Keratinocyte (primary cell): ENCODE results near the gene VRK2. TPM values are rescaled to one million over a fixed set of nuclear protein-coding genes. Genes with fewer than 3 reads are reported as not detected.

Experiments used
- DNase-seq: peaks from one replicate; pipeline ENCODE4 v3.0.0-alpha.2; 2011; ENCODE audit warnings: low read depth, missing footprints, low spot score
- FAIRE-seq: peaks from 2 replicates; lab custom pipeline; 2011; peaks lifted over from hg19 to GRCh38; lab: Jason Lieb, UNC
- H2AFZ ChIP-seq: 2 replicates; pipeline ENCODE4 v1.6.0; 2012; ENCODE audit warnings: low read length, control low read depth, inconsistent platforms; ENCODE audit not compliant: control insufficient read depth
- H3K27ac ChIP-seq: 2 replicates; pipeline ENCODE4 v1.5.1; 2011; ENCODE audit warnings: low read length; ENCODE audit not compliant: control insufficient read depth, insufficient read depth
- H3K27me3 ChIP-seq: 3 replicates; pipeline ENCODE4 v1.6.0; 2011; ENCODE audit warnings: low read length; ENCODE audit not compliant: control insufficient read depth, insufficient read depth; ENCODE audit errors: extremely low read depth
- H3K36me3 ChIP-seq, 2 experiments: 2 replicates in 1 of 2; 3 replicates in 1 of 2; pipeline ENCODE4 v1.5.1; 2011; ENCODE audit warnings: low read length in 2 of 2, mild to moderate bottlenecking in 1 of 2; ENCODE audit not compliant: control insufficient read depth in 2 of 2, insufficient read depth in 2 of 2; ENCODE audit errors: extremely low read depth in 1 of 2
- H3K4me1 ChIP-seq: 3 replicates; pipeline ENCODE4 v1.5.1; 2011; ENCODE audit warnings: low read length; ENCODE audit not compliant: control insufficient read depth, insufficient read depth; ENCODE audit errors: extremely low read depth
- H3K4me2 ChIP-seq: 3 replicates; pipeline ENCODE4 v1.6.0; 2011; ENCODE audit warnings: low read depth, low read length; ENCODE audit not compliant: control insufficient read depth, insufficient read depth; ENCODE audit errors: extremely low read depth
- H3K4me3 ChIP-seq, 3 experiments: fragments of 200-600 bp in 1 of 3; sonication (generic) in 1 of 3; 2 replicates in 2 of 3; 3 replicates in 1 of 3; pipeline ENCODE4 v1.5.1; 2011 to 2016; ENCODE audit warnings: low read length in 3 of 3, mild to moderate bottlenecking in 3 of 3, control low read depth in 2 of 3, inconsistent platforms in 1 of 3, low read depth in 1 of 3, mixed read lengths in 1 of 3, mixed run types in 1 of 3, moderate library complexity in 1 of 3; ENCODE audit not compliant: control insufficient read depth in 2 of 3, insufficient read depth in 2 of 3; ENCODE audit errors: extremely low read depth in 1 of 3
- H3K79me2 ChIP-seq: 2 replicates; pipeline ENCODE4 v1.6.0; 2012; ENCODE audit warnings: low read length; ENCODE audit not compliant: control insufficient read depth, insufficient read depth
- H3K9ac ChIP-seq: 3 replicates; pipeline ENCODE4 v1.6.0; 2011; ENCODE audit warnings: low read length; ENCODE audit not compliant: control insufficient read depth, insufficient read depth; ENCODE audit errors: extremely low read depth
- H3K9me1 ChIP-seq: 3 replicates; pipeline ENCODE4 v1.6.0; 2011; ENCODE audit warnings: low read length; ENCODE audit not compliant: control insufficient read depth, insufficient read depth; ENCODE audit errors: extremely low read depth
- H3K9me3 ChIP-seq: 2 replicates; pipeline ENCODE4 v1.5.1; 2012; ENCODE audit warnings: low read depth, low read length; ENCODE audit not compliant: control insufficient read depth
- H4K20me1 ChIP-seq: 3 replicates; pipeline ENCODE4 v1.6.0; 2011; ENCODE audit warnings: low read length; ENCODE audit not compliant: control insufficient read depth, insufficient read depth; ENCODE audit errors: extremely low read depth
- CTCF ChIP-seq, 3 experiments: IDR thresholded peaks in 1 of 3; conservative IDR thresholded peaks in 1 of 3; optimal IDR thresholded peaks in 1 of 3; 2 replicates in 2 of 3; 3 replicates in 1 of 3; pipeline versions ENCODE3 to v1.5.1; 2011; ENCODE audit warnings: low read length in 3 of 3, mild to moderate bottlenecking in 3 of 3, moderate library complexity in 2 of 3, control low read depth in 1 of 3, inconsistent platforms in 1 of 3; ENCODE audit not compliant: insufficient read depth in 2 of 3; ENCODE audit errors: extremely low read depth in 1 of 3
- EZH2 ChIP-seq: IDR thresholded peaks from one replicate; pipeline ENCODE4 v1.6.1; 2012; ENCODE audit warnings: inconsistent platforms, mild to moderate bottlenecking, low read length, moderate library complexity
- dilution Hi-C: fragments of 300-500 bp; cut with MboI; formaldehyde crosslinking; loops from one replicate; pipeline ENCODE4 v1.7.0; 2020; ENCODE audit warnings: low sequenced_read_pairs; ENCODE audit not compliant: extremely low pct_ligation_motif_present
- polyA plus RNA-seq, 5 experiments: library from polyadenylated mRNA; depleted of rRNA in 3 of 5; stranded (reverse) in 3 of 5; stranded (forward) in 1 of 5; unstranded in 1 of 5; fragments of >200 nt; gene quantifications; 1 replicate in 1 of 5; 2 replicates in 3 of 5; 3 replicates in 1 of 5; pipeline versions ENCODE4 v1.2.1 to v1.2.3, GENCODE V29; 2011 to 2012; ENCODE audit warnings: missing spikeins in 2 of 5, low read depth in 1 of 5, low replicate concordance in 1 of 5

VRK2 gene
- polyA plus RNA-seq, 1 donor (not counting 4 experiments of a cell fraction or from before 2014, with no cell fraction given) = 27.6 TPM

- H3K27me3 ChIP-seq = no peaks in the 10 kb centered on the region
- peaks cover 0 to 8% of the 10 kb centered on the region in 2 experiments for H3K36me3 ChIP-seq
- DNase-seq (no peak), FAIRE-seq (no peak)
- dilution Hi-C loops = no loop called here
- no peak overlapping the region for H3K27ac ChIP-seq
- TF ChIP-seq CTCF (optimal IDR thresholded peaks at IDR 0.05 in 1 of 3, IDR thresholded peaks at IDR 0.05 in 1 of 3, conservative IDR thresholded peaks at IDR 0.05 in 1 of 3; ENCODE audit: extremely low read depth in 1 of 3, insufficient read depth in 2 of 3, low read length in 3 of 3) (no peak), EZH2 (no peak)
- H3K79me2 ChIP-seq = peaks cover 3% of the 10 kb centered on the region
- no peaks in the 10 kb centered on the region for H4K20me1 ChIP-seq
- H3K9me1 ChIP-seq = no peaks in the 10 kb centered on the region
- no peak overlapping the region for H3K9ac ChIP-seq
- no peak overlapping the region for H2AFZ ChIP-seq
- H3K4me1 ChIP-seq = no peaks in the 10 kb centered on the region
- no peak overlapping the region for H3K4me3 ChIP-seq
- no peaks in the 10 kb centered on the region for H3K9me3 ChIP-seq
- no peak overlapping the region for H3K4me2 ChIP-seq
These were observed 108.7 kb downstream of the VRK2 start for GRCh38 chr2:58155160-58155778.

- dilution Hi-C loops = no loop called here
- DNase-seq = no peak
These were observed 110.2 kb downstream of the VRK2 start for GRCh38 chr2:58156780-58157179.

More at GRCh38 chr2:58156780-58157179, 110.2 kb downstream of the VRK2 start:
- Histone ChIP-seq H3K4me2 (no peak overlapping the region), H3K27ac (no peak overlapping the region), H3K9ac (no peak overlapping the region), H3K9me3 (no peaks in the 10 kb centered on the region), H3K27me3 (no peaks in the 10 kb centered on the region), H3K9me1 (no peaks in the 10 kb centered on the region), H3K4me3 (no peak overlapping the region), H3K79me2 (peaks cover 3% of the 10 kb centered on the region), H3K4me1 (no peaks in the 10 kb centered on the region), H4K20me1 (no peaks in the 10 kb centered on the region), H3K36me3 (peaks cover 0 to 12% of the 10 kb centered on the region in 2 experiments), H2AFZ (no peak overlapping the region)
- TF ChIP-seq CTCF (optimal IDR thresholded peaks at IDR 0.05 in 1 of 3, IDR thresholded peaks at IDR 0.05 in 1 of 3, conservative IDR thresholded peaks at IDR 0.05 in 1 of 3; ENCODE audit: extremely low read depth in 1 of 3, insufficient read depth in 2 of 3, low read length in 3 of 3) (no peak), EZH2 (no peak)
- no peak for FAIRE-seq
